Hematopoietic multipotent progenitor cell (in vitro differentiated cells): ENCODE results near the gene CA7. TPM values are rescaled to one million over a fixed set of nuclear protein-coding genes. Genes with fewer than 3 reads are reported as not detected.
A peak's percentile ranks its signal among the peaks of the same experiment; 100 is the strongest.

Experiments
- DNase-seq, 3 donors: peaks; one replicate each; pipeline ENCODE4 v3.0.0-alpha.2; 2011 to 2015; ENCODE audit warnings: low read depth in 2 of 3, low spot score in 2 of 3
- total RNA-seq: library from RNA; depleted of rRNA; stranded (reverse); fragments of >200 nt; gene quantifications from one replicate; pipeline ENCODE4 v1.2.3, GENCODE V29; 2012

CA7 gene
- total RNA-seq, result under 0.01 TPM

DNA sequence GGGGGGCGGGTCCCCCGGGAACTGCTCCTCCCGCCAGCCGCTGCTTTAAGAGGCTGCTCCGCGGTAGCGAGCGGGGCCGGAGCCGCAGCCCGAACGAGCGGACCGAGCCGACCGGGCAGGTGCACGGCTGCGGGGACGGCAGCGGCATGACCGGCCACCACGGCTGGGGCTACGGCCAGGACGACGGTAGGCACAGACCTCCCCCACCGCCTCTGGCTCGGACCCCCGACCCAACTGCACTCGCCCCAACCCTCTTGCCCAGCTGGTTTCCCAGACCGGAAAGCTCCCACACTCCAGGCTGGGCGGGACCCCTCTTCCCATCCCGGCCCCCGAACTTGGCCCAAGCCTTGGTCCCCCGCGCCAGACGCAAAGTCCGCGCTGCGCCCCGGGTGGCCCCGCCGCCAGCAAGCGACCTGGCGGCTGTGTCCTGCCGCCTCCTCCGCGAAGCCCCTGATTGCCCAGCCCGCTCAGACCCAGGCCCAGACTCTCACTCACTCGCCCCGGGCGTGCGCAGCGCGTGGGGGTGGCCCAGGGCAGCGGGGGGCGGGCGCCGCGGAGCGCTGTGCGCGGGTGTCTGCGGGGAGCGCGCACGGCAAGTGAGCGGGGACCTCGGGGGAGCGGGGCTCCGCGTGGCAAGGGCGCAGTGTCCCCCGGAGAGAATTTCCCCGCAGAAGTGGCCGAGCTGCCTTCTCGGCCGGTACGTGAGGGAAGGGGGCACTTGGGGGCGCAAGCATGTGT, at the start of gene CA7:
TSS of gene CA7 (plus strand) at position 73 of the 738 bp plus-strand sequence. CDS start at position 147, 74 bp downstream.
- DNase-seq, result no peak

DNA sequence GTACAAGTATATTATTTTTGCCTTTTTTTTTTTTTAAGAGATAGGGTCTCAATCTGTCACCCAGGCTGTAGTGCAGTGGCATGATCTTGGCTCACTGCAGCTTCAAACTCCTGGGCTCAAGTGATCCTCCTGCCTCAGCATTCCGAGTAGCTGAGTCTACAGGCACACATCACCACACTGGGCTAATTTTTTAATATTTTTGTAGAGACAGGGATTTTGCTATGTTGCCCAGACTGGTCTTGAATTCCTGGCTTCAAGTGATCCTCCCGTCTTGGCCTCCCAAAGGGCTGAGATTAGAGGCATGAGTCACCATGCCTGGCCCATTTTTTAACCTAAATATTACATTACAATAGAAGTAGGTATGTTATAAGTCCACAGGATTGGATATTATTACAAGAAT, 46.1 kb upstream of the CA7 start:
- no peak for DNase-seq

DNA sequence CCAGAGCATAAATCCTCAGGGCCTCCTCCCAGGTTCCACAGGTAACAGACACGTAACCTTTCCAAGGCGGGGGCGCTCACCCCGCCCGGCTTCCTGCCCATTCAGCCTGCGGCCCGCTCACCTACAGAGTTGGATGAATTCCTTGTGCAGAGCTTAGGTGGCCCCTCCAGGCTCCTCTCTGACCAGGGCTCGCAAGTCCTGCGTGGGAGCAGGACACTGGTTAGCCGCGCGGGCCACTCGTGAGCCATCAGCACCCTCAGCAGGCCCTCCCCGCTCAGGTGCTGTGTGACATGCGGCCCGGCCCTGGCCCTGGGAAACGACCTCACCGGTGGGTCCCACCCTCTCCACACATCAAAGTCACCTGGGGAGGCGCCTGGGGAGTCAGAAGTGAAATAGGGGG, 43.4 kb upstream of the CA7 start:
- DNase-seq, result no peak

DNA sequence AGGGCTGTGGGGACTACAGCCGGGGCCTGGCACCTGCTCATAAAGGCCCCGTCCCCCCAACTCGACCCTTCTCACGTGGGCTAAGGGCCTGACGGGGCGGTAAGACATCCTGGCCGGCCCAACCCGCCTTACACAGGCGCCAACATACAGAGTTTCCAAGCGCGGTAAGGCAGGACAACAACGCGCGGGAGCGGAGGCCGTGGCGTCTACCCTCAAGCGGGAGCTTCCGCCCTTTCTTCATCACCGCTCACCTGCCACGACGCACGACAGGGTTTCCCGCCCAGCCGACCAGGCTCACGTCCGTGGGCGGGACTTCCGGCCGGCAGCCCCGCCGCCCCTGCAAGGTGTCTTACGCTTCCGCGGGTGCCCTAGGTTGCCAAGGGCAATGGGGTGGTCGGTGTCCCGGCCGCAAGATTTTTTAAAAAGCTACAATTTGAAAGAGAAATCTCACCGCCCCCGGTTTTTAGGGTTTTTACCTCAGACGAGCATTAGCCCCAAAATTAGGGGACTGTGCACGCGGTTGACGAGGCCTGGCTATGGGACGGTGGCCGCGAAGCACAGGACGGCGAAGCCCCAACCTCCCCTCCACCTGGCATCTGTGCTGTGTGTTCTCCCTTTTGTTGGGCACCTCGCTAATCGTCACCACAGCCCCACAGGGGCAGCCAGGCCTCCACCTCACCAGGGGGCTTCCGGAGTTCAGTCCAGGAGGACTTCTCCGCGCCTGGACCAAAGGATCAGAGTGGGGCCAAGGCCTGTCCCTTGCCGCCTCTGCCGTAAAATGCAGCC, 42.7 kb upstream of the CA7 start, which contains the start of gene TERB1:
TSS of gene TERB1 (minus strand) at position 265 of the 786 bp plus-strand sequence. CDS start 4,786 bp downstream, outside the sequence.
- no peak for DNase-seq

DNA sequence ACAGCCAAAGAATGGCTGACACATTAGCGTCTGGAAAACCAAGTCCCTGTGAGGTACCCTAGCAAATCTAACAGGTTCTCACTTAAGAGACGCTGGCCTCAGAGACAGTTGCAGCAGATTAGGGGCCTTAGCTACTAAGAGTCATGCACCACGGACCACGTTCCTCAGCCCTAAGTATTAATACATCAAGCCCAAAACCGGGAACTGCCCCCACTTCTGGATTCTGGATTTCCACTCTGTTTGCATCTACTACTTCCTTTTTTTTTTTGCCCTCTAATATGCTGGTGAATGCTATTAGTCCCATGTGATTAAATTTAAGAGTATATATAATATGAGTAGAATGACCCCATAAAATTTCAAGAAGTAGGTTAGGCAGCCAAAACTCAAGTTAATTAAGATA, 42.1 kb upstream of the CA7 start:
- no peak for DNase-seq

DNA sequence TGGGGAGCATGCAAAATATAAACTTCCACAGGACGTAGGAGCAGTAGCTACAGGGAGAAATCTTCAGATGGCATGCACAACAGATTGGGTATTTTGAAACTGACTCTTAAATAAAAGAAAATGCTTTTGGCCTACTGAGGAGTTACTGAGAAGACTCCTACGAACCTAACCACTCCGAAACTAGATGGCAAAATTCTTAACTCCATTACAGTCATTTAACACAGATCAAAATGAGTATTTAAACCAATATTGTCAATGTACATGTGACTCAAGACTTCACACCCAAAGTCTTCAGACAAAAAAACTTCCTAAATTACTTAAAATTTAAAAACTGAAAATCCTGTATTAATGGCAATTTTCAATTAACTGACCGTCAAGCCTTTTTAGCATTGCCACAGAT, 34.4 kb upstream of the CA7 start:
- DNase-seq, result no peak

DNA sequence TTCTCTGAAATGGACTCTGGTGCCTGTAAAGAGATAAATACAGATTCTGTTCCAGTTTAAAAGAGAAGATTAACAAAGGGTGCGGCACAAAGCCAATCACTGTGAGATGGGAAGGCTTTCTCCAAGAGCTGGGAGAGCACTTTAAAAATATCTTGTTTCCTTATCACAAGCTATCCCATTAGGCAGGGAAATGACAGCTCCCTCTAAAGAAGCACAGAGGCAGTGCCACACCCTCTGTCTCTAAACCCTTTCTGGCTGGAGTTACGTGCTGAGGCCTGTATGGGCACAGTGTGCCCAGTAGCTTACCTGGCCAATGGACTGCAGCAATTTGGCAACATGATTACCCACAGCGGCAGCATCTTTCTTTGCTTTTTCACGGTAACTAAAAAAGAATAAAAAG, 33.8 kb upstream of the CA7 start:
- no peak for DNase-seq

DNA sequence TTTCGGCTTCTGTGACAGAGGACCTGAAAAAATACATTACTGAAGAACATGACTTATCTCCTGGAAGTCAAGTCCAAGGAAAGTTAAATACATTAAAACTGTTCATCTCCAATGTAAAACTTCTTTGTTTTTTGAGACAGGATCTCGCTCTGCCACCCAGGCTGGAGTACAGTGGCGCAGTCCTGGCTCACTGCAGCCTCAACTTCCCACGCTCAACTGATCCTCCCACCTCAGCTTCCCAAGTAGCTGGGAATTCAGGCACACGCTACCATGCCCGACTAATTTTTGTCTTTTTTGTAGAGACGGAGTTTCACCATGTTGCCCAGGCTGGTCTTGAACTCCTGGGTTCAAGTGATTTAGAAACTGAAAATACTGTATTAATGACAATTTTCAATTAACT, 33.2 kb upstream of the CA7 start:
- no peak for DNase-seq

DNA sequence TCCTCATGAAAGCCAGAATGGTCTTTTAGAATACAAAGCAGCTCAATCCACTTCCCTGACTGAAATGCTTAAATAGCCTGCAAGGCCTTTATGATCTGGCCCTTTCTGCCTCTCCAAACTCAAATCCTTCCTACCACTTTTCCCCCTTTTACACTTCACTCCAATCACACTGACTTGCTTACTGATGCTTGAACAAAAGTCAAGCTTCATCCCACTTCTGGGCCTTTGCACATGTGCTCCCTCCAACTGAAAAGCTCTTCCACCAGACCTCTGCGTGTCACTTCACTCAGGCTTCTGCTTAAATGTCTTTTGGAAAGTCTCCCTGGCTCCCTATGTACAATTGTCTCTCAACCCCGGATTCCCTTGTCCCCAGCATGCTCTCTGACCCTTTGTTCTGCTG, 29.5 kb upstream of the CA7 start:
- DNase-seq, result no peak

DNA sequence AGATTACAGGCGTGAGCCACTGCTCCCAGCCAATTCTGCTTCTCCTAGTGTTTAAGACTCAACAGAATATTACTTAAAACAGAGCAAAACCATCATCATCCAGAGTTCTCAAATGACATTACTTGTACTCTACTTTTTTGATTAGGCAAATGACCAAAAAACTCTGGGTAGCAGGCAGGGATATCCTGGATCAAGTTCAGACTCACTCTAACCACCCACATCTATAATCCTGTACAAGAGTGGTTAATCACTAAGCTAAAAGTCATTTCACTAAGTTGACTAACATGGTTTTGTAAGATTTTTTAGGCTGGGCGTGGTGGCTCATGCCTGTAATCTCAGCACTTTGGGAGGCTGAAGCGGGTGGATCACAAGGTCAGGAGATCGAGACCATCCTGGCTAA, 20.2 kb upstream of the CA7 start:
- DNase-seq, result no peak

DNA sequence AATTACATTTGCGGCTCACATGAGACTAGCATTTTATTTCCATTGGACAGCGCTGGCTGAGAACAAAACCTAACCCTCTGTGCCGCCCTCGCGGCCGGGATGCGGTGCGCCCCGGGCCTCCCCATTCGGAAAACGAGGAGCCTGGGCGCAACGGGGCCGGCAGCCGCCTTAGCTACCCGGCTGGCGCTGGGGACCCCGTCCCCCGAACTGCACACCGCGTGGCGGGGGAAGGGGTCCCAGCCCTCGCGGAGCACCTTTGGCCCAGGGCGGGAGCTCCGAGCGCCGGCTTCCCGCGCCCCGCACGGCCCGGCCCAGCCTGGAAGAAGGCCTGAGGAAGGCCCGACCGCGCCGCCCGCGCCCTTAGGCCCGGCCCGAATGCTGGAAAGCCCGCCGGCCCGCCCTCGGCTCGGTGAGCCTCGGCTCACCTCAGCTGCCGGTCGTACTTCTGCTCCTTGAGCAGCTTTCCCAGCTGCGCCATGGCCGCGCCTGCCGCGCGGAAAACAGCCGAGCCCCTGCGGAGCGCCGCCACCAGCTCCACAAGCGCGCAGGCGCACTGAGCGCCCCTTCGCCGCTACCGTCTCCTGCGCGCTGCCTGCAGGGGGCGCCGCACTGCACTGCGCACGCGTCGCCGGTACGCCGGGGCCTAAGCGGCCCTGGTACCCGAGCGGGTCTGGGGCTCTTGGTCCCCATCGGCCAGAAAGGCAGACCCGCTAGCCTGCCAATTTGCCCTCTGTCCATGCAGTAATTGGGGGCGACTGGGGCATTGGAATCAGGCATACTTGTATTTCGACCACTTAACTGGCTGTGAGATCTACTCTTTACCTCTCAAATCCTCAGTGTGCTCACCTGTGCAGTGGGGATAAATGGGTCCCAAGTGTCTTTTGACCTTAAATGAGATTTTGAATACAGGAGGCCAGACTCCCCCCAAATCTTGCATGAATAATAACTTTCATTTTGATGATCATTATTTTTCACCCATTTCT, 13.5 kb upstream of the CA7 start, which contains the start of gene NAE1:
TSS of gene NAE1 (minus strand) at position 555 of the 983 bp plus-strand sequence. CDS start at position 478, 77 bp downstream.
- DNase-seq, result peak; percentile 89 to 97 (median 93)

DNA sequence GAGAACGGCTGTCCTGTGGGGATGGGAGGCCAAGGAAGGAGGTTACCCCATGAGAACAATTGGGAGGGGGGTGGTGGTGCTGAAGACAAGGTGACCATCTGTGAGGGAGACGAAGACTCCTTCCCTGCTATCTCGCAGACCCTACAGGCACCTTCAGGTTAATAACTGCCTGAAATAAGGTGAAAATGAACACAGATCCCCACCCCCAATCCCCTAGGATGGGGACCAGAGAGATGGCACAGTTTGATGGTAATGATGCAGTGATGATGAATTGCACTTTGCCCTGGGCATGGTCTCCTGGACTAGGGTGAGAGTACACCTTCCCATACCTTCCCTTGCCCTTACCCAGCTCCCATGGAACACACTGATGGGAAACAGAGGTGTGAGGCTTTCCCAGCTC, 12.0 kb upstream of the CA7 start:
- DNase-seq, result no peak

DNA sequence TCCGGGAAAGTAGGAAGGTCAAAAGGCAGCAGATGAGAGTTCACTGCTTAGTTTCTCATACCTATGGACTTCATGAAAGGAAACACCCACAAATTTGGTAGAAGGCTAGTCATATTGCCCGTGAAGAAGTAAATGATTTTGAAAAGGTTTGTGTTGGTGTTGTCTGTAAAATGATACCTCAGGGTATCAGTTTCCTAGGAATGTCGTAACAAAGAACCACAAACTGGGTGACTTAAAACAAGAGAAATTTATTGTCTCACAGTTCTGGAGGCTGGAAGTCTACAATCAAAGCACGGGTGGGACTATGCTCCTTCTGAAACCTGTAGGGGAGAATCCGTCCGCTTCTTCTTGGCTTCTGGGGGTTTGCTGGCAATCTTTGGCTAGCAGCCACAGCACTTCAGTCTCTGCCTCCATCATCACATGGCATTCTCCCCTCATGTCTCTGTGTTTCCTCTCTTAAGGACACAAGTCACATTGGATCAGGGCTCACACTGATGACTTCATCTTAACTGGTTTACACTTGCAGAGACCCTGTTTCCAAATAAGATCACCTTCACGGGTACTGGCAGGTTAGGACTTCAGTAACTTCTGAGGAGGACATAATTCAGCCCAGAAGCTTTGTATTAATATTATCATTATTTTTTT, 11.4 kb upstream of the CA7 start:
- DNase-seq, result no peak

DNA sequence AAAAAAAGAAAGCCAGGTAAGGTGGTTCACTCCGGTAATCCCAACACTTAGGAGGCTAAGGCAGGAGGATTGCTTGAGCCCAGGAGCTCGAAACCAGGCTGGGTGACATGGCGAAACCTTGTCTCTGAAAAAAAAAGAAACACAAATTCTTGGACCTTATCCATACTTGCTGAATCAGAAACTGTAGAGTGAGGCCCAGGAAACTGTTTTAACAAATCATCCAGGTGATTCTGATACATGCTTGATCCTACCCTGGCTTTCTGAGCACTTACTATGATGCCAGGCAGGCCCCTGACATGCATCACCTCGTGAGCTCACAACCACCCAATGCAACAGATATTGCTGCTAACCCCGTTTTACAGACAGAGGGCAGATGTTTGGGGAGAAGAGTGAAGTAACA, 9.5 kb upstream of the CA7 start:
- no peak for DNase-seq

DNA sequence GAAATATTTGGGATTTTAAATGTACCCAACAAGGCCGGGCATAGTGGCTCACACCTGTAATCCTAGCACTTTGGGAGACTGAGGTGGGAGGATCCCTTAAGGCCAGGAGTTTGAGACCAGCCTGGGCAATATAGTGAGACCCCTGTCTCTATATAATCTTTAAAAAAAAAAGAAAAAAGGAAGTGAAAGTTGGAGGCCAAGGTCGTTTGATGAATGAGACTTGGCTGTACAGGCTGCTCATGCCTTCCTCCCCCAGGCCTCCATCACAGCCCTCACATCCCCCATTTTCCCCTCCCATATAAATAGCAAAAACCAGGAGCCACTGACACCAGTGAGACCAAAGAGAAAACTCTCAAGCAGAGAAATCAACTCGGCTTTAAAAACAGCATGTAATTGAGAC, 3.3 kb upstream of the CA7 start:
- DNase-seq, result no peak

DNA sequence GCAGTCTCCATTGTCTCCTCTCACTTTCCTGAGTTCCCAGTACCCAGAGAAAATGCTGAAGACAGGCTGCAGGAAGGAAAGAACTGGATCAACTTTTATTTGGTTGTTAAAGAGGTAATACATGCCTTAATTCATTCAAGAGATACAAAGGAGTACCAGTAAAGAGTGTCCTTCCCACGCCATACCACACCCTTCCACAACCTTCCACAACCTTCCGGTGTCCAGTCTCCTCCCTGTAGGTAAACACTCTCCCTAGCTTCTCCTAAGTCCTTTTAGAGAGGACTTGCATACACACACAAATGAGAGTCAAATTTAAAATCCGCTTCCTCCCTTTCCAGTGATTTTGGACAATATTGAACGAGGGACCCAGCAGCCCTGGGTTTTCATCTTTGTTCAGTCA, 2.8 kb upstream of the CA7 start:
- DNase-seq, result no peak

DNA sequence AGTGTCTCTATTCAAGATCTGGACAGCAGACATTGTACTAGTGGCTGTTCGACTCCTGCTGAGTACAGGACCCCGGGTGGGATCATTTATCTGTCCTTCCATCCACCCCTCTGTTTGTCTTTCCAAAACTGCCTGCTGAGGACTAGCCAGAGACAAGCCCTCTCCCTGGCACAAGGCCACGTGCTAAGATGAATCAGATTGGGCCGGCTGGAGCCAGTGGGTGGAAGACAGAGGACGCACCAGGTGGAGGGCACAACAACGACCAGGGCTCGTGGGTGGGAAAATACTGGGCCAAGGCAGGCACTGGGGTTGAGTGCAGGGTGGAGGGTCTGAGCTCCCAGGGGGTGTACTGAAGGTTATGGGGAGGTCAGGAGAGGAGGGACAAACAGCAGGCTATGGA, 1.4 kb upstream of the CA7 start:
- no peak for DNase-seq

DNA sequence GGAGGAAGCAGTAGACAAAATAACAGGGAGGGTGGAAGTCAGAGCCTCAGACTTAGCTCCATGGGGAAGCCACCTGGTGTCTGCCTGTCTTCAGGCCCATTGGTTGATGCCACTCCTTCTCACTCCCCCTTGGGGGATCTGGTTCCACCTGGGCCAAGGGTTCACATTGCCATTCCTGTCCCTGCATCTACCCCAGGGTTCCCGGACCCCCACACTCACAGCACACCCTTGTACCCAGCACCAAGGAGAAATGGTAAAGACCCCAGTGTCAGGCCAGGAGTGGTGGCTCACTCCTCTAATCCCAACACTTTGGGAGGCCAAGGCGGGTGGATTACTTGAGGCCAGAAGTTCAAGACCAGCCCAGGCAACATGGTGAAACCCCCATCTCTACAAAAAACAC, 1.0 kb upstream of the CA7 start:
- DNase-seq, result no peak

DNA sequence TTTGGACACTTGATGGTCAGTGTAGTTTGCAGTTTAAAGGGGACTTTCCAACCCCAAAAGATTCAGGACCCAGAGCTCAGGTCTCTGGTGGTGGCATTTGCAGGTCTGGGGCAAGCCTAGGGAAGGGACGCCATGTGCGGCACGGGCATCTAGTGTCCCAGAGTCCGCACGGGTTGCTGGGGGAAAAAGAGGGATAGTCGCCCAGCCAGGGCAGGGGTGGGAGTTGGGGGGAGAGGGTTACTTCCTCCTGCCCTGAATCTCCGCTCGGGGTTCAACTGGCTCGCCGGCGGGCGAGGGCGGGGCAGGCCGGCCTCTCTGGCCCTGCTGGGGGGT, 239 bp upstream of the CA7 start:
- DNase-seq, result no peak

DNA sequence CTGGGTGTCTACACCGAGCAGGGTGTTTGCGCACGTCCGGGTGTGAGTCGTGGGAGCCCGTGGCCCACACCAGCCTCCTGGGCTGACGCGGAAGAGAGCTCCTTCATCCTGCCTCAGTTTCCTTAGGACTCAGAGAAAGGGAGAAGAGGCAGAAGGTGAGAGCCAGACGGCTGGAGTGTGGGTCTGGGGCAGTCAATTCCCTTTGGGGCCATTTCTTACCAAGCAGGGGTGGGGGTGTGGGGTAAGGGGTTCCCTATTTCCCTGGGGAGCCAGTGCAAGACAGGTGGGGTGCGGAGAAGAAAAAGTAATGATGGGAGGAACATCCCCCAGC, 831 bp downstream of the CA7 start:
- DNase-seq, result no peak

DNA sequence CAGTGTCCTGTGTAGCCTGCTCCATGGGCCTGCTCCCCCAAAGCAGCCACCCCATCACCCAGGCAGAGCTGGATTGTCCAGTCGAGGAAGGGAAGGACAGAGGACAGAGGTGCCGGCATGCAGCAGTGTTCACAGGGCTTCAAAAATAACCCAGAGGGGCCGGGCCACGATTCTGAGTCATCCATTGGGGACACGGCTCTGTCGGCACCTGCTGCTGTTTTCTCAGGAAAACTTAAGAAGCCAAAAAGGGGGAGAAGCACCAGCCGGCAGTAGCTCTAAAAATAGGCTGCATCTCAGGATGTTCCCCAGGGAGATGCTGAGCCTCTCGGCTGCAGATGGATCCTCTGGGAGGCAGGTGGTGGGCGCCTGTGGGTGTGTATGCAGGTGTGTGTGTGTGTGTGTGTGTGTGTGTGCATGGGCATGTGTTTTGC, 1.6 kb downstream of the CA7 start:
- DNase-seq, result no peak
